HepG2 (cell line): Measurements from ENCODE around the gene HELZ. TPM values are rescaled to one million over a fixed set of nuclear protein-coding genes. Genes with fewer than 3 reads are reported as not detected.

ENCODE experiments used
- ATAC-seq: fragments of 200-7000 bp; cut with Tn5 transposase; 3 replicates; pipeline ENCODE4 v1.9.1; 2020; ENCODE audit warnings: mild to moderate bottlenecking, moderate library complexity
- BruUV-seq: library from RNA; stranded (reverse); fragments of 400-500 nt; replicated peaks from 2 replicates; lab custom pipeline; 2021; lab: Mats Ljungman, UMichigan
- CTCF ChIA-PET: fragments of 300-600 bp; formaldehyde crosslinking; extraction: SDS; loops from one replicate; lab custom pipeline; 2021; ENCODE audit warnings: low total read pairs, inconsistent platforms, low intra/inter-chr PET ratio; lab: Yijun Ruan, JAX
- POLR2A ChIA-PET: fragments of 350-600 bp; sonication (Branson Sonifier 250); formaldehyde crosslinking; loops from one replicate; lab custom pipeline; 2020; ENCODE audit warnings: antibody characterized with exemption, inconsistent platforms; lab: Yijun Ruan, JAX
- DNase-seq: peaks from one replicate; pipeline ENCODE4 v3.0.0-alpha.2; 2015; ENCODE audit warnings: low spot score
- FAIRE-seq: peaks from 3 replicates; lab custom pipeline; 2011; peaks lifted over from hg19 to GRCh38; lab: Jason Lieb, UNC
- H2AFZ ChIP-seq: one replicate; pipeline ENCODE4 v1.6.1; 2011; ENCODE audit warnings: low read length, inconsistent platforms
- H3K27ac ChIP-seq: fragments of 300-600 bp; 3 replicates; pipeline ENCODE4 v1.8.0; 2011; ENCODE audit warnings: mixed run types, mild to moderate bottlenecking, mixed read lengths, low read length, inconsistent platforms; ENCODE audit not compliant: insufficient read depth; ENCODE audit errors: extremely low read length
- H3K27me3 ChIP-seq, 2 experiments: fragments of 200-600 bp in 1 of 2; 2 replicates in 1 of 2; 3 replicates in 1 of 2; pipeline versions ENCODE4 v1.6.0 to v1.8.0; 2011; ENCODE audit warnings: low read length in 2 of 2, mild to moderate bottlenecking in 2 of 2, moderate library complexity in 2 of 2, inconsistent platforms in 1 of 2; ENCODE audit not compliant: insufficient read depth in 2 of 2, control insufficient read depth in 1 of 2
- H3K36me3 ChIP-seq, 2 experiments: fragments of 200-600 bp in 1 of 2; replicated peaks in 1 of 2; 2 replicates in 1 of 2; 3 replicates in 1 of 2; pipeline versions ENCODE4 v1.5.1 to v1.8.0; 2011; ENCODE audit warnings: low read length in 2 of 2, inconsistent platforms in 1 of 2; ENCODE audit not compliant: insufficient read depth in 2 of 2, control insufficient read depth in 1 of 2
- H3K4me1 ChIP-seq: 2 replicates; pipeline ENCODE4 v1.5.1; 2012; ENCODE audit warnings: low read length, inconsistent platforms; ENCODE audit not compliant: insufficient read depth
- H3K4me2 ChIP-seq: 2 replicates; pipeline ENCODE4 v1.6.0; 2011; ENCODE audit warnings: low read depth, low read length, inconsistent platforms
- H3K4me3 ChIP-seq, 3 experiments: fragments of 200-600 bp in 1 of 3; sonication (generic), shearing (Covaris generic) in 1 of 3; replicated peaks in 1 of 3; 2 replicates each; pipeline ENCODE4 v1.5.1; 2011 to 2016; ENCODE audit warnings: low read length in 3 of 3, inconsistent platforms in 2 of 3, low read depth in 2 of 3, mild to moderate bottlenecking in 2 of 3, control low read depth in 1 of 3, mixed read lengths in 1 of 3; ENCODE audit not compliant: insufficient read depth in 1 of 3
- H3K79me2 ChIP-seq: one replicate; pipeline ENCODE4 v1.6.1; 2011; ENCODE audit warnings: low read length, inconsistent platforms; ENCODE audit not compliant: insufficient read depth
- H3K9ac ChIP-seq: 2 replicates; pipeline ENCODE4 v1.6.0; 2011; ENCODE audit warnings: mild to moderate bottlenecking, low read depth, low read length, inconsistent platforms; ENCODE audit not compliant: insufficient read depth
- H3K9me3 ChIP-seq: 2 replicates; pipeline ENCODE4 v1.5.1; 2012; ENCODE audit warnings: mild to moderate bottlenecking, low read length
- H4K20me1 ChIP-seq: 2 replicates; pipeline ENCODE4 v1.6.0; 2011; ENCODE audit warnings: inconsistent platforms, mild to moderate bottlenecking, low read length, moderate library complexity; ENCODE audit not compliant: insufficient read depth
- CEBPB ChIP-seq: IDR thresholded peaks from 2 replicates; pipeline ENCODE4 v1.6.1; 2011; ENCODE audit warnings: low read depth, low read length, improper control_type of control experiment, borderline replicate concordance
- HCFC1 ChIP-seq: fragments of 150-350 bp; IDR thresholded peaks from 2 replicates; pipeline ENCODE4 v1.6.1; 2014; ENCODE audit warnings: low read depth, low read length
- HMGXB3 ChIP-seq: sonication (generic); formaldehyde crosslinking; IDR thresholded peaks from 2 replicates; pipeline ENCODE4 v1.4.0; 2020; ENCODE audit warnings: missing genetic modification reagents, borderline replicate concordance
- SRSF9 ChIP-seq: fragments of 200-400 bp; formaldehyde crosslinking; IDR thresholded peaks from 2 replicates; pipeline ENCODE4 v1.6.1; 2018; ENCODE audit warnings: borderline replicate concordance, mild to moderate bottlenecking, low read depth, low read length; ENCODE audit not compliant: insufficient read depth, poor library complexity, severe bottlenecking
- YEATS2 ChIP-seq: sonication (generic); formaldehyde crosslinking; IDR thresholded peaks from 2 replicates; pipeline ENCODE4 v1.4.0; 2020; ENCODE audit warnings: missing genetic modification reagents, borderline replicate concordance
- ZBTB40 ChIP-seq, 2 experiments: fragments of 450-650 bp in 1 of 2; sonication (generic) in 1 of 2; formaldehyde crosslinking in 1 of 2; IDR thresholded peaks; 2 replicates each; pipeline versions ENCODE4 v1.6.1 to v1.8.0; 2016 to 2022; ENCODE audit warnings: antibody characterized with exemption in 1 of 2, mild to moderate bottlenecking in 1 of 2, missing genetic modification reagents in 1 of 2
- ZEB1 ChIP-seq: IDR thresholded peaks from 2 replicates; pipeline ENCODE4 v1.6.1; 2012; ENCODE audit warnings: mild to moderate bottlenecking, low read depth, inconsistent platforms; ENCODE audit not compliant: insufficient replicate concordance
- ZNF737 ChIP-seq: sonication (generic); formaldehyde crosslinking; IDR thresholded peaks from 2 replicates; pipeline ENCODE4 v1.5.0; 2020; ENCODE audit warnings: missing genetic modification reagents, mild to moderate bottlenecking, borderline replicate concordance
- WGBS: methylation state at CpG from one replicate; pipeline ENCODE4 v1.1.6; 2017; ENCODE audit warnings: low lambda C conversion rate; 5-methylcytosine and 5-hydroxymethylcytosine counted together
- in situ Hi-C: cut with HindIII; loops from 2 replicates; pipeline ENCODE4 v1.10.0; 2017; ENCODE audit warnings: low pct_unique_long_range_greater_than_20kb; ENCODE audit not compliant: extremely low pct_ligation_motif_present
- intact Hi-C: fragments of 100-400 bp; cut with micrococcal nuclease; formaldehyde crosslinking; loops from one replicate; pipeline ENCODE4 v1.10.0; 2022; ENCODE audit not compliant: unreplicated experiment
- polyA plus RNA-seq, 8 experiments: library from polyadenylated mRNA; depleted of rRNA in 3 of 8; stranded (reverse) in 7 of 8; unstranded in 1 of 8; fragments of >200 nt; fragmentation: Illumina TruSeq in 4 of 8; extraction: Trizol in 4 of 8; gene quantifications; 2 replicates each; pipeline versions ENCODE4 v1.2.1 to v1.2.3, GENCODE V29; 2011 to 2016; ENCODE audit warnings: low read depth in 4 of 8, missing spikeins in 1 of 8, mixed read lengths in 1 of 8; ENCODE audit not compliant: insufficient read depth in 1 of 8
- total RNA-seq, 5 experiments: library from RNA; depleted of rRNA; stranded (reverse); fragments of >200 nt; fragmentation: Illumina TruSeq; extraction: Trizol; gene quantifications; 2 replicates each; pipeline ENCODE4 v1.2.3, GENCODE V29; 2016; ENCODE audit warnings: low read depth in 1 of 5

The HELZ gene
- total and polyA plus RNA-seq, 2 of the 13 experiments (the other 11 are each of a cell fraction or from before 2014, with no cell fraction given) = 35.3 to 52.4 TPM

- Histone ChIP-seq H4K20me1 (peaks cover 2% of the 10 kb centered on the region; the same call in 1 of the 2 replicates), H3K4me1 (no peaks in the 10 kb centered on the region; the same call in 1 of the 2 replicates), H2AFZ (no peak overlapping the region), H3K9ac (no peak overlapping the region), H3K36me3 (peaks cover 27 to 86% of the 10 kb centered on the region in 2 experiments), H3K27me3 (no peaks in the 10 kb centered on the region), H3K4me3 (no peak overlapping the region), H3K4me2 (no peak overlapping the region), H3K79me2 (no peaks in the 10 kb centered on the region), H3K27ac (no peak overlapping the region), H3K9me3 (no peaks in the 10 kb centered on the region)
- DNase-seq (no peak), ATAC-seq (no peak), FAIRE-seq (no peak)
- no peak for TF ChIP-seq HMGXB3 (CRISPR knock-in tag)
- TF ChIP-seq HCFC1 = no peak
- TF ChIP-seq ZNF737 (CRISPR knock-in tag) = no peak
- TF ChIP-seq CEBPB = 0 out of 2 replicates have a peak, but pooled peaks have one; percentile 16
- no peak for TF ChIP-seq SRSF9
- no peak for TF ChIP-seq YEATS2 (CRISPR knock-in tag)
- TF ChIP-seq ZBTB40 (IDR thresholded peaks at IDR 0.05) = no peak
- TF ChIP-seq ZBTB40 (CRISPR knock-in tag; IDR thresholded peaks at IDR 0.05) = no peak
- no peak for TF ChIP-seq ZEB1
- WGBS = 86% methylated on average over 5 of the region's 5 CpGs
- intact Hi-C loops (no loop called here), in situ Hi-C loops (no loop called here)
- ChIA-PET CTCF (no interaction called here), POLR2A (no interaction called here)
- BruUV-seq = no TSS peak
These were observed 135.9 kb downstream of the HELZ start for GRCh38 chr17:67109111-67109510.
